DND-41 (cell line): ENCODE results near the gene SRRM1.
A peak's percentile ranks its signal among the peaks of the same experiment; 100 is the strongest.
"Not testable (repeated sequence)": the region's sequence is repeated elsewhere in the genome, so short reads cannot be mapped to it uniquely, and the experiment has no call there.

Experiments
- ATAC-seq: fragments of 200-7000 bp; cut with Tn5 transposase; 3 replicates; pipeline ENCODE4 v1.9.1; 2021; ENCODE audit warnings: low read depth; ENCODE audit not compliant: insufficient read depth
- DNase-seq: peaks from one replicate; pipeline ENCODE4 v3.0.0-alpha.2; 2020
- H2AFZ ChIP-seq: 2 replicates; pipeline ENCODE4 v1.6.0; 2012; ENCODE audit warnings: low read depth, low read length
- H3K27ac ChIP-seq: 2 replicates; pipeline ENCODE4 v1.5.1; 2012; ENCODE audit warnings: low read length, inconsistent platforms
- H3K27me3 ChIP-seq: fragments of 200-600 bp; sonication (generic); 2 replicates; pipeline ENCODE4 v1.6.0; 2012; ENCODE audit warnings: low read length, mild to moderate bottlenecking, inconsistent platforms; ENCODE audit not compliant: insufficient read depth, poor library complexity
- H3K36me3 ChIP-seq: 2 replicates; pipeline ENCODE4 v1.5.1; 2012; ENCODE audit warnings: low read length, inconsistent platforms; ENCODE audit not compliant: insufficient read depth
- H3K4me1 ChIP-seq: 2 replicates; pipeline ENCODE4 v1.5.1; 2012; ENCODE audit warnings: mild to moderate bottlenecking, low read length; ENCODE audit not compliant: insufficient read depth
- H3K4me2 ChIP-seq: 2 replicates; pipeline ENCODE4 v1.6.0; 2012; ENCODE audit warnings: mild to moderate bottlenecking, moderate library complexity, low read length, inconsistent platforms; ENCODE audit not compliant: insufficient read depth
- H3K4me3 ChIP-seq, 2 experiments: fragments of 200-600 bp in 1 of 2; shearing (Covaris generic) in 1 of 2; 2 replicates each; pipeline ENCODE4 v1.5.1; 2012 to 2016; ENCODE audit warnings: inconsistent platforms in 2 of 2, low read length in 2 of 2, mild to moderate bottlenecking in 2 of 2, low read depth in 1 of 2, moderate library complexity in 1 of 2
- H3K79me2 ChIP-seq: 2 replicates; pipeline ENCODE4 v1.6.0; 2012; ENCODE audit warnings: low read length, inconsistent platforms; ENCODE audit not compliant: insufficient read depth
- H3K9ac ChIP-seq: 2 replicates; pipeline ENCODE4 v1.6.0; 2012; ENCODE audit warnings: low read depth, mild to moderate bottlenecking, inconsistent platforms, low read length, moderate library complexity
- H3K9me3 ChIP-seq: 2 replicates; pipeline ENCODE4 v1.5.1; 2012; ENCODE audit warnings: low read length, moderate library complexity, mild to moderate bottlenecking, inconsistent platforms; ENCODE audit not compliant: insufficient read depth, severe bottlenecking
- H4K20me1 ChIP-seq: 2 replicates; pipeline ENCODE4 v1.6.0; 2012; ENCODE audit warnings: low read length; ENCODE audit not compliant: insufficient read depth
- CTCF ChIP-seq: IDR thresholded peaks from 2 replicates; pipeline ENCODE4 v1.5.1; 2012; ENCODE audit warnings: borderline replicate concordance, low read length, moderate library complexity, mild to moderate bottlenecking; ENCODE audit not compliant: poor library complexity, severe bottlenecking; ENCODE audit errors: extremely low read depth
- EZH2 ChIP-seq: IDR thresholded peaks from 3 replicates; pipeline ENCODE4 v1.6.1; 2012; ENCODE audit warnings: borderline replicate concordance, low read depth, mild to moderate bottlenecking, moderate library complexity, low read length, inconsistent platforms; ENCODE audit not compliant: severe bottlenecking

The SRRM1 gene

GRCh38 chr1:24664507-24665033 is 21.5 kb downstream of the SRRM1 start:
- TF ChIP-seq CTCF, result no peak
- no peak for TF ChIP-seq EZH2
- Histone ChIP-seq H3K79me2 (peaks cover 19% of the 10 kb centered on the region), H3K9me3 (no peaks in the 10 kb centered on the region), H3K4me1 (no peaks in the 10 kb centered on the region), H3K9ac (no peak overlapping the region), H3K36me3 (peaks cover 97% of the 10 kb centered on the region), H3K4me3 (no peak overlapping the region), H3K27me3 (no peaks in the 10 kb centered on the region), H3K27ac (no peak overlapping the region), H3K4me2 (no peak overlapping the region), H4K20me1 (peaks cover 14% of the 10 kb centered on the region; the same call in 1 of the 2 replicates), H2AFZ (no peak overlapping the region)
- DNase-seq (no peak), ATAC-seq (no peak)

GRCh38 chr1:24666794-24667193 is 23.7 kb downstream of the SRRM1 start:
- ATAC-seq (no peak), DNase-seq (no peak)
- H3K9ac ChIP-seq, result no peak overlapping the region
- no peak overlapping the region for H3K4me2 ChIP-seq
- no peaks in the 10 kb centered on the region for H3K27me3 ChIP-seq
- peaks cover 11% of the 10 kb centered on the region; the same call in 1 of the 2 replicates for H4K20me1 ChIP-seq
- no peaks in the 10 kb centered on the region for H3K4me1 ChIP-seq
- H3K36me3 ChIP-seq, result peaks cover 97% of the 10 kb centered on the region
- no peak overlapping the region for H3K27ac ChIP-seq
- TF ChIP-seq EZH2 (no peak), CTCF (no peak)
- no peaks in the 10 kb centered on the region for H3K9me3 ChIP-seq
- H2AFZ ChIP-seq, result no peak overlapping the region
- H3K4me3 ChIP-seq, result no peak overlapping the region
- 0 out of 2 replicates have a peak, but pooled peaks cover 6% of the 10 kb centered on the region for H3K79me2 ChIP-seq

- not testable (repeated sequence) for H3K27me3 ChIP-seq, H3K27ac ChIP-seq, H3K9me3 ChIP-seq, H3K4me1 ChIP-seq, H3K9ac ChIP-seq, H3K4me3 ChIP-seq, H3K79me2 ChIP-seq, H2AFZ ChIP-seq, DNase-seq, H3K4me2 ChIP-seq
- H3K36me3 ChIP-seq, result peaks cover 84% of the 10 kb centered on the region
- ATAC-seq, result peak; percentile 80
- H4K20me1 ChIP-seq, result peaks cover 11% of the 10 kb centered on the region; the same call in 1 of the 2 replicates
Observed at GRCh38 chr1:24671372-24671771, 28.3 kb downstream of the SRRM1 start.

- not testable (repeated sequence) for H3K4me3 ChIP-seq, H2AFZ ChIP-seq, H3K4me2 ChIP-seq, DNase-seq, H3K4me1 ChIP-seq, H3K9me3 ChIP-seq, H3K9ac ChIP-seq, H3K27me3 ChIP-seq, H3K79me2 ChIP-seq, H3K27ac ChIP-seq, ATAC-seq
- H4K20me1 ChIP-seq, result peaks cover 11% of the 10 kb centered on the region; the same call in 1 of the 2 replicates
- H3K36me3 ChIP-seq, result peaks cover 74% of the 10 kb centered on the region
Observed at GRCh38 chr1:24672686-24673085, 29.6 kb downstream of the SRRM1 start.
